Stimulated activated CD8-positive, alpha-beta memory T cell treated with anti-CD3 and anti-CD28 coated beads, Interleukin-4, amount 100 ng/mL, for 4 hours (primary cell): ENCODE results near the gene PIN1.

ENCODE experiments used
- DNase-seq, 2 donors: peaks; one replicate each; pipeline ENCODE4 v3.0.0-alpha.2; 2020; ENCODE audit warnings: low read depth in 2 of 2, low spot score in 1 of 2

Gene PIN1

GRCh38 chr19:9885077-9885552 lies 50.0 kb downstream of the PIN1 start:
- DNase-seq: no peak

- no peak for DNase-seq
Observed at GRCh38 chr19:9891609-9892373, 56.7 kb downstream of the PIN1 start.
